Spleen (tissue), 11 donors: ENCODE data around the gene RILPL1. TPM values are rescaled to one million over a fixed set of nuclear protein-coding genes. Genes with fewer than 3 reads are reported as not detected.

Experiments used
- DNase-seq: peaks from one replicate; pipeline ENCODE4 v3.0.0-alpha.2; 2020
- H3K27ac ChIP-seq, 8 donors: fragments of 200-600 bp; sonication (generic) in 7 of 8; 1 replicate in 4 of 8; 2 replicates in 4 of 8; pipeline versions ENCODE4 v1.5.0 to v1.8.0; 2016 to 2021; ENCODE audit warnings: inconsistent platforms in 4 of 8, mild to moderate bottlenecking in 4 of 8, moderate library complexity in 1 of 8
- H3K27me3 ChIP-seq, 7 donors: fragments of 200-600 bp; sonication (generic) in 6 of 7; replicated peaks in 1 of 7; 1 replicate in 4 of 7; 2 replicates in 3 of 7; pipeline versions ENCODE4 v1.5.0 to v1.8.0; 2016 to 2021; ENCODE audit warnings: inconsistent platforms in 3 of 7, mild to moderate bottlenecking in 1 of 7
- H3K36me3 ChIP-seq, 6 donors: fragments of 200-600 bp; sonication (generic) in 5 of 6; 1 replicate in 4 of 6; 2 replicates in 2 of 6; pipeline versions ENCODE4 v1.5.0 to v1.8.0; 2016 to 2021; ENCODE audit warnings: inconsistent platforms in 2 of 6
- H3K4me1 ChIP-seq, 6 donors: fragments of 200-600 bp; sonication (generic) in 5 of 6; 1 replicate in 3 of 6; 2 replicates in 3 of 6; pipeline versions ENCODE4 v1.5.0 to v1.8.0; 2016 to 2021; ENCODE audit warnings: inconsistent platforms in 3 of 6
- H3K4me3 ChIP-seq, 8 donors: fragments of 200-600 bp; sonication (generic) in 7 of 8; 1 replicate in 4 of 8; 2 replicates in 4 of 8; pipeline versions ENCODE4 v1.5.0 to v1.8.0; 2016 to 2021; ENCODE audit warnings: inconsistent platforms in 4 of 8, mild to moderate bottlenecking in 4 of 8, moderate library complexity in 2 of 8
- H3K9me3 ChIP-seq, 8 donors: fragments of 200-600 bp; sonication (generic) in 7 of 8; 1 replicate in 4 of 8; 2 replicates in 4 of 8; pipeline versions ENCODE4 v1.5.0 to v1.8.0; 2016 to 2021; ENCODE audit warnings: inconsistent platforms in 4 of 8
- POLR2A ChIP-seq, 3 donors: fragments of 450-650 bp; IDR thresholded peaks; one replicate each; pipeline ENCODE4 v1.5.1; 2017; ENCODE audit warnings: antibody characterized with exemption in 3 of 3, mild to moderate bottlenecking in 1 of 3
- POLR2AphosphoS5 ChIP-seq, 3 donors: sonication (generic); formaldehyde crosslinking; IDR thresholded peaks; one replicate each; pipeline ENCODE4 v1.5.1; 2017; ENCODE audit warnings: antibody characterized with exemption in 3 of 3
- whole genome bisulfite sequencing, 5 donors: extraction: QIAGEN DNeasy Blood & Tissue Kit in 3 of 5; methylation state at CpG; one replicate each; pipeline versions ENCODE4 v1.1.5 to v1.1.7; 2013 to 2018; 5-methylcytosine and 5-hydroxymethylcytosine counted together
- intact Hi-C: fragments of 100-400 bp; cut with DNase I; formaldehyde crosslinking; loops from one replicate; pipeline ENCODE4 v1.15.0; 2023; ENCODE audit warnings: low total_unique reads
- polyA plus RNA-seq, 3 donors: library from polyadenylated mRNA; stranded (reverse); fragments of 200-250 nt; gene quantifications; one replicate each; pipeline ENCODE4 v1.2.1, GENCODE V29; 2013
- total RNA-seq, 7 donors: library from RNA; depleted of rRNA in 3 of 7; stranded (reverse); fragments of >200 nt in 3 of 7; fragmentation: NEBNext Ultra II Directional in 4 of 7; extraction: Animal tissue kit (Norgen Biotek cat#: 25700) in 4 of 7; gene quantifications; one replicate each; pipeline versions ENCODE4 v1.1.0 to v1.2.1, GENCODE V29; 2016 to 2021
- TF ChIP-seq, protein P1 (sequence below), 11 experiments: fragments of 200-600 bp in 7 of 11; fragments of 450-650 bp in 4 of 11; sonication (generic) in 4 of 11; IDR thresholded peaks in 8 of 11; conservative IDR thresholded peaks in 3 of 11; 1 replicate in 7 of 11; 2 replicates in 4 of 11; pipeline versions ENCODE4 v1.4.0 to v1.8.0; 2016 to 2021; ENCODE audit warnings: antibody characterized with exemption in 11 of 11, inconsistent platforms in 4 of 11, mild to moderate bottlenecking in 1 of 11
- donor health status: healthy with polysubstance abuse.
- donor health status: DM: no; HTN: no; CAD: no; lungs with moderate emphysema.
- donor health status: DM: no; HTN: no; CAD: no.
- donor health status: Bipolar disorder and iron deficiency.
- donor health status: healthy.
- donor health status: DM: no; HTN: no; CAD: no.
- donor health status: DM: yes; HTN: yes; CAD: no.

RILPL1 gene
- total and polyA plus RNA-seq, 10 donors, result 3.2 to 13.6 (median 9.0) TPM

DNA sequence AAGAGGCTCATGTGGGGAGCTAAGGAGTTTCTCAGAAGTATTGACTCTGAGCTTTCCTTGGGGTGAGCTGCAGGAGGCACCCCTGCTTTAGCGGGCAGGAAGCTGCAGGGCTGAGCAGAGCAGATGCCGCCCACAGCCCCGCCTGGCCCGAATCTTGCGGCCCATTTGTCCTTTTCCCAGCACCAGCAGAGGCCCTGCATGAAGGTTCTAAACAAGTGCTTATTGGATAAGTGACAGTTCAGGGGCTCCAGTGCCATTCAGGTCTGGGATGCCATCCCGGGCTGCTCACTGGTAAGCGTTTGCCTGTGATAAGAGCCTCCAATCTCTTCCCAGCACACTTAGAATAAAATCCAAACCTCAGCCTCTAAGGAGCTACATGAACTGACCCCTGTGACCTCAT, 11.4 kb downstream of the RILPL1 start:
- no peak overlapping the region for H3K4me3 ChIP-seq
- TF ChIP-seq, protein P1, sequence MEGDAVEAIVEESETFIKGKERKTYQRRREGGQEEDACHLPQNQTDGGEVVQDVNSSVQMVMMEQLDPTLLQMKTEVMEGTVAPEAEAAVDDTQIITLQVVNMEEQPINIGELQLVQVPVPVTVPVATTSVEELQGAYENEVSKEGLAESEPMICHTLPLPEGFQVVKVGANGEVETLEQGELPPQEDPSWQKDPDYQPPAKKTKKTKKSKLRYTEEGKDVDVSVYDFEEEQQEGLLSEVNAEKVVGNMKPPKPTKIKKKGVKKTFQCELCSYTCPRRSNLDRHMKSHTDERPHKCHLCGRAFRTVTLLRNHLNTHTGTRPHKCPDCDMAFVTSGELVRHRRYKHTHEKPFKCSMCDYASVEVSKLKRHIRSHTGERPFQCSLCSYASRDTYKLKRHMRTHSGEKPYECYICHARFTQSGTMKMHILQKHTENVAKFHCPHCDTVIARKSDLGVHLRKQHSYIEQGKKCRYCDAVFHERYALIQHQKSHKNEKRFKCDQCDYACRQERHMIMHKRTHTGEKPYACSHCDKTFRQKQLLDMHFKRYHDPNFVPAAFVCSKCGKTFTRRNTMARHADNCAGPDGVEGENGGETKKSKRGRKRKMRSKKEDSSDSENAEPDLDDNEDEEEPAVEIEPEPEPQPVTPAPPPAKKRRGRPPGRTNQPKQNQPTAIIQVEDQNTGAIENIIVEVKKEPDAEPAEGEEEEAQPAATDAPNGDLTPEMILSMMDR (IDR thresholded peaks at IDR 0.05 in 8 of 11, conservative IDR thresholded peaks at IDR 0.05 in 3 of 11), result no peak
- TF ChIP-seq POLR2AphosphoS5 (IDR thresholded peaks at IDR 0.05) (no peak), POLR2A (IDR thresholded peaks at IDR 0.05) (no peak)
- no peak for DNase-seq
- H3K4me1 ChIP-seq, result peaks cover 0 to 9% (median 0%) of the 10 kb centered on the region in 6 donors
- 90 to 97% (median 92%) methylated on average over 7 of the region's 7 CpGs for WGBS, 5 donors
- H3K27me3 ChIP-seq, result no peaks in the 10 kb centered on the region
- H3K9me3 ChIP-seq, result no peaks in the 10 kb centered on the region
- no peak overlapping the region for H3K27ac ChIP-seq
- intact Hi-C loops, result no loop called here
- H3K36me3 ChIP-seq, result peaks cover 0 to 70% (median 31%) of the 10 kb centered on the region in 6 donors

- Histone ChIP-seq H3K27me3 (no peaks in the 10 kb centered on the region), H3K9me3 (no peaks in the 10 kb centered on the region), H3K27ac (no peak overlapping the region), H3K36me3 (peaks cover 0 to 83% (median 37%) of the 10 kb centered on the region in 6 donors), H3K4me3 (no peak overlapping the region), H3K4me1 (peaks cover 0 to 9% (median 0%) of the 10 kb centered on the region in 6 donors)
- intact Hi-C loops, result no loop called here
- WGBS, 5 donors, result 90 to 96% (median 95%) methylated on average over 14 of the region's 14 CpGs
- DNase-seq, result no peak
- TF ChIP-seq POLR2AphosphoS5 (IDR thresholded peaks at IDR 0.05) (no peak), POLR2A (IDR thresholded peaks at IDR 0.05) (no peak)
- TF ChIP-seq, protein P1 (IDR thresholded peaks at IDR 0.05 in 8 of 11, conservative IDR thresholded peaks at IDR 0.05 in 3 of 11), result no peak
These were observed 12.7 kb downstream of the RILPL1 start for GRCh38 chr12:123520567-123521474.

- 85 to 91% (median 87%) methylated on average over 24 of the region's 24 CpGs for WGBS, 5 donors
- TF ChIP-seq POLR2AphosphoS5 (IDR thresholded peaks at IDR 0.05), result no peak
- TF ChIP-seq POLR2A (IDR thresholded peaks at IDR 0.05), result no peak
- TF ChIP-seq, protein P1 (IDR thresholded peaks at IDR 0.05 in 8 of 11, conservative IDR thresholded peaks at IDR 0.05 in 3 of 11), result no peak
- DNase-seq, result no peak
- intact Hi-C loops, result no loop called here
- Histone ChIP-seq H3K27me3 (no peaks in the 10 kb centered on the region), H3K4me3 (no peak overlapping the region), H3K4me1 (peaks cover 0 to 9% (median 0%) of the 10 kb centered on the region in 6 donors), H3K36me3 (peaks cover 0 to 82% (median 37%) of the 10 kb centered on the region in 6 donors), H3K27ac (no peak overlapping the region), H3K9me3 (no peaks in the 10 kb centered on the region)
These were observed 14.1 kb downstream of the RILPL1 start for GRCh38 chr12:123519141-123520001.
